Measurements from ENCODE around the gene ITGA6.
A peak's percentile ranks its signal among the peaks of the same experiment; 100 is the strongest.

ITGA6 gene

DNA sequence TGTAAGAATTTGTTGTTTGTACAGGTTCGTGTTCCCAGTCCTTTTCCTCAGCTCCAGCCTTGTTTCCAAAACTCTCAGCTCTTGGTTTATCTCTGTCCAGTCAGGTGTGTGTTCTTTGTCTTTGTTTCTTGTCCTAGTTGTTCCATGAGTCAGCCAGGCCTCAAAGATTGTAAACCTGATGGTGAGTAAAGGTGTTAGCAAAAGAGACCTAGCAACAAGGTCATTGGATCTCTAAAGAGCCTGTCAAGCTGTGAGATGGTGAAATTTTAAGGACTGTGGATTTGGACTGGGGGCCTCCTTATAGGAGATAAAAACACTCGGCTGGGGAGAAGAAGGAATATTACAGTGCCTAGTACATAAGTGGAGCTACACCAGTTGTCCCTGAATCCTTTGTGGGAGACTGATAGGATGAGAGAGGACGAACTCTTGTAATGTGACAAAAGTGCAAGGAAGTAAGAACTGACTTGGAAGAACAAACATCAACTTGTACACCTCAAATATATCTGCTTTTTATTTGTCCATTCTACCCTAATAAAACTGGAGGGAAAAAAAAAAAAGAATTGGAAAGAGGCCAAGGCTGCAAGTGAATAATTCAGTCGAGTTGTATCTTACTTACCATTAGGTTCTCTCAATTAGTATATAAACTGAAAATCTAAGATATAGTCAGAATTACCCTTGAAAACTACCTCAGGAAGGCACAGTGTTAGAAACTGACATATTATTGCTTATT, 37.2 kb downstream of the ITGA6 start:
- peaks cover 52% of the 10 kb centered on the region for H3K36me3 ChIP-seq (ENCODE audit: low read depth)
- TF ChIP-seq, protein P1, sequence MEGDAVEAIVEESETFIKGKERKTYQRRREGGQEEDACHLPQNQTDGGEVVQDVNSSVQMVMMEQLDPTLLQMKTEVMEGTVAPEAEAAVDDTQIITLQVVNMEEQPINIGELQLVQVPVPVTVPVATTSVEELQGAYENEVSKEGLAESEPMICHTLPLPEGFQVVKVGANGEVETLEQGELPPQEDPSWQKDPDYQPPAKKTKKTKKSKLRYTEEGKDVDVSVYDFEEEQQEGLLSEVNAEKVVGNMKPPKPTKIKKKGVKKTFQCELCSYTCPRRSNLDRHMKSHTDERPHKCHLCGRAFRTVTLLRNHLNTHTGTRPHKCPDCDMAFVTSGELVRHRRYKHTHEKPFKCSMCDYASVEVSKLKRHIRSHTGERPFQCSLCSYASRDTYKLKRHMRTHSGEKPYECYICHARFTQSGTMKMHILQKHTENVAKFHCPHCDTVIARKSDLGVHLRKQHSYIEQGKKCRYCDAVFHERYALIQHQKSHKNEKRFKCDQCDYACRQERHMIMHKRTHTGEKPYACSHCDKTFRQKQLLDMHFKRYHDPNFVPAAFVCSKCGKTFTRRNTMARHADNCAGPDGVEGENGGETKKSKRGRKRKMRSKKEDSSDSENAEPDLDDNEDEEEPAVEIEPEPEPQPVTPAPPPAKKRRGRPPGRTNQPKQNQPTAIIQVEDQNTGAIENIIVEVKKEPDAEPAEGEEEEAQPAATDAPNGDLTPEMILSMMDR (IDR thresholded peaks at IDR 0.05; ENCODE audit: poor library complexity, severe bottlenecking) = no peak

DNA sequence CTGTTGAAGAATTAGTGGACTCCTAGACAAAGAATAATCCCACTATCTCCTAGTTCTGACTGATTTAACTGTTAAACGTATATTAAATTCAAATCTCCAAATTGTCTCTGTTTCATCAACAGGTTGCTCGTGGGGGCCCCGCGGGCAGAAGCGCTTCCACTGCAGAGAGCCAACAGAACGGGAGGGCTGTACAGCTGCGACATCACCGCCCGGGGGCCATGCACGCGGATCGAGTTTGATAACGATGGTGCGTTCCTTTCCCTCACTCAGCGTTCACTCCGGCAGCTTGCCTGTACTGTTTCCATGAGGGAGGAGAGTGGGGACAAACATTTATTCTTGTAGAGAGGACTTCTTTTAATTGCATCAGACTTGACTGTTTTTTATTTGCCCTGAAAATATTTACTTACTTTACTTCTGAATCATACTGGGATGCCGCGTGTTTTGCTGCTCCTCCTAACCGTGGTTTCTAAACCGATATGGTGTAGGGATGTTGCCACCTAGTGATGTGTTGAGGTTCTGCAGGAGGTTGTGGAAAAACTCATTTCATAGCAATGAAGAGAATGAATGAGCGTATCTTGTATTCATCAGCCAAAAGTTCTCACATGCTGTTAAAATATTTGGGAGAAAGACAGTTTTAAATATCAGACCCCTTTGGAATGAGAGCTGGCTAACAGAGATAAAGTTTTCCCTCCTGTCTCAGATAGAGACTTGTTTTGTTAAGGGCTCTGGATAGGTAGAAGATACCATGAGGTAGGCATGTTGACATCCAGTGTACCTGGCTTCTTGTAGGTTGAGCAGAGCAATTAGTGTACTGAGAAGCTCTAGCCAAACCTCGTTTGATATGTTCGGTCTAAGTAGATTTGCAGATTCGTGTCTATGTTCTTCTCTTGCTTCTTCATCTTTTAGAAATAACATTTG, 38.3 kb downstream of the ITGA6 start:
- Histone ChIP-seq H3K9me3 (ENCODE audit: severe bottlenecking) (no peaks in the 10 kb centered on the region), H3K4me1 (ENCODE audit: insufficient read depth, poor library complexity, severe bottlenecking) (peaks cover 48% of the 10 kb centered on the region), H3K36me3 (ENCODE audit: low read depth) (peaks cover 63% of the 10 kb centered on the region), H3K4me3 (ENCODE audit: severe bottlenecking) (no peak overlapping the region), H3K27ac (ENCODE audit: poor library complexity, severe bottlenecking) (peak overlapping the region; percentile 98), H3K27me3 (ENCODE audit: insufficient read depth, poor library complexity, severe bottlenecking) (no peaks in the 10 kb centered on the region)
- ATAC-seq (ENCODE audit: low read depth) = peak; percentile 33
- TF ChIP-seq, protein P1 (IDR thresholded peaks at IDR 0.05; ENCODE audit: poor library complexity, severe bottlenecking) = peak; percentile 92
- DNase-seq (ENCODE audit: low spot score) = no peak

More for the DNA sequence above, 37.2 kb downstream of the ITGA6 start:
- peaks cover 59% of the 10 kb centered on the region for H3K4me1 ChIP-seq (ENCODE audit: insufficient read depth, poor library complexity, severe bottlenecking)
- H3K4me3 ChIP-seq (ENCODE audit: severe bottlenecking) = no peak overlapping the region
- H3K27me3 ChIP-seq (ENCODE audit: insufficient read depth, poor library complexity, severe bottlenecking) = no peaks in the 10 kb centered on the region
- ATAC-seq (ENCODE audit: low read depth) = peak; percentile 53
- no peak for DNase-seq (ENCODE audit: low spot score)
- H3K9me3 ChIP-seq (ENCODE audit: severe bottlenecking) = no peaks in the 10 kb centered on the region
- peak overlapping the region; percentile 98 for H3K27ac ChIP-seq (ENCODE audit: poor library complexity, severe bottlenecking)

DNA sequence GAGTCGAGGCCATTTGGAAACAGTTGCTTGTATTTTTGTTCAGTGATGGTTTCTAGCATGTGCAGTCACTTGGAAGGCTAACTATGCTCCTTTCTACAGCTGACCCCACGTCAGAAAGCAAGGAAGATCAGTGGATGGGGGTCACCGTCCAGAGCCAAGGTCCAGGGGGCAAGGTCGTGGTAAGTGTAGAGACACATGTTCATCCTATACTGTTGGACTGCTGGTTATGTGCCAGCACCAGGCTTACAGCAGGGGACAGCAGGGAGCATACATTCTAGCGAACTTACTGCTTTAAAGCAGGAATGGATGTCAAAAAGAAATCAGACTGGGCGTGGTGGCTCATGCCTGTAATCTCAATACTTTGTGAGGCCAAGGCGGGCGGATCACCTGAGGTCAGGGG, 40.0 kb downstream of the ITGA6 start:
- peaks cover 32% of the 10 kb centered on the region for H3K4me1 ChIP-seq (ENCODE audit: insufficient read depth, poor library complexity, severe bottlenecking)
- DNase-seq (ENCODE audit: low spot score) (no peak), ATAC-seq (ENCODE audit: low read depth) (no peak)
- no peak overlapping the region for H3K4me3 ChIP-seq (ENCODE audit: severe bottlenecking)
- H3K27ac ChIP-seq (ENCODE audit: poor library complexity, severe bottlenecking) = no peak overlapping the region
- H3K9me3 ChIP-seq (ENCODE audit: severe bottlenecking) = no peaks in the 10 kb centered on the region
- H3K27me3 ChIP-seq (ENCODE audit: insufficient read depth, poor library complexity, severe bottlenecking) = no peaks in the 10 kb centered on the region
- TF ChIP-seq, protein P1 (IDR thresholded peaks at IDR 0.05; ENCODE audit: poor library complexity, severe bottlenecking) = no peak
- H3K36me3 ChIP-seq (ENCODE audit: low read depth) = peaks cover 80% of the 10 kb centered on the region

DNA sequence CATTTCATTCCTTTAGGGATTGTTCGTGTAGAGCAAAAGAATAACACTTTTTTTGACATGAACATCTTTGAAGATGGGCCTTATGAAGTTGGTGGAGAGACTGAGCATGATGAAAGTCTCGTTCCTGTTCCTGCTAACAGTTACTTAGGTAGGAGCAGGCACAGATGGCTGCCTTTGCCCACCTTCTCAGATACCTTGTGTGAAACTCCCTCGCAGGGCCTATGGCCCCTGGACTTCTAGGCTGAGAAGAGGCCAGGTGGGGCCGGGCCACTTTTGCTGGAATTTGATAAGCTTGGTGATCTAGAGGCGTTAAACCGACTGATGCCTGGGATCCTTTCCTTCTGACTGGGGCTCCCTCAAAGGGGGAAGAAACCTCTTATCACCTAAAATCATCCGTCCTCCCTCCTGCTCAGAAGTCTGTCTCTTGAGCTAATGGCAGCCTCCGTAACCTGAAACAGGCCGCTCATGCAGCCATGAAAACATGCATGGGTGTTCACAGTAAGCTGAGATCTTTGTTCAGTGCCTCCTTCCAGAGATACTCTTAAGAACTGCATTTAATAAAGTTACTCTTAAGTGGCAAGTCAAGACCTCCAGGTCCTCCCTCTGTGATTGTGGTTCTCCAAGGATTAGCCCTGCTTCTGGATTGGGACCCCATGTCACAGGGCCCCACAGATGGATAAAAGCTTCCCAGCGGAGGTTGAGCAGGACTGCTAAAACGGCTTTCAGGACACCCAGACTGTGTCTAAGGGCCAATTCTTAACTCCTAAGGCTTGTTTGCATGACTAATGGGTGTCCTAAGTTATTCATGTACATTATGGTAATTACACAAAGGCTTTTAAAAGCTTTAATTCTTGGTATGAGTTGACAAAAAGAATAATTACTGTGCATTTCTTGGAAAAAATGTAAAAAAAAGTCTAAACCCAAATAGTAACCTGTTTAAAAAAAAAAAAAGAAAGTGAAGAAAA, 43.9 kb downstream of the ITGA6 start:
- H3K4me3 ChIP-seq (ENCODE audit: severe bottlenecking) = no peak overlapping the region
- no peaks in the 10 kb centered on the region for H3K9me3 ChIP-seq (ENCODE audit: severe bottlenecking)
- H3K27ac ChIP-seq (ENCODE audit: poor library complexity, severe bottlenecking) = no peak overlapping the region
- H3K36me3 ChIP-seq (ENCODE audit: low read depth) = peaks cover 100% of the 10 kb centered on the region
- H3K27me3 ChIP-seq (ENCODE audit: insufficient read depth, poor library complexity, severe bottlenecking) = no peaks in the 10 kb centered on the region
- H3K4me1 ChIP-seq (ENCODE audit: insufficient read depth, poor library complexity, severe bottlenecking) = no peaks in the 10 kb centered on the region
- TF ChIP-seq, protein P1 (IDR thresholded peaks at IDR 0.05; ENCODE audit: poor library complexity, severe bottlenecking) = no peak
- ATAC-seq (ENCODE audit: low read depth) = no peak
- DNase-seq (ENCODE audit: low spot score) = no peak
